CD4-positive, alpha-beta T cell (primary cell): Measurements from ENCODE around the gene IL10. TPM values are rescaled to one million over a fixed set of nuclear protein-coding genes. Genes with fewer than 3 reads are reported as not detected.
A peak's percentile ranks its signal among the peaks of the same experiment; 100 is the strongest.

Experiments used
- ATAC-seq: fragments of 200-7000 bp; cut with Tn5 transposase; one replicate; pipeline ENCODE4 v1.10.0; 2022; ENCODE audit warnings: mild to moderate bottlenecking; ENCODE audit not compliant: poor library complexity
- CTCF ChIA-PET: fragments of 350-600 bp; sonication (Branson Sonifier 250); formaldehyde crosslinking; loops from one replicate; lab custom pipeline; 2021; ENCODE audit warnings: antibody characterized with exemption, inconsistent platforms; lab: Charles Lee
- POLR2A ChIA-PET: fragments of 350-600 bp; sonication (Branson Sonifier 250); formaldehyde crosslinking; loops from one replicate; lab custom pipeline; 2021; ENCODE audit warnings: antibody characterized with exemption, inconsistent platforms; lab: Charles Lee
- DNase-seq, 14 experiments: peaks; one replicate each; pipeline ENCODE4 v3.0.0-alpha.2; 2013 to 2020; ENCODE audit warnings: mixed read lengths in 2 of 14
- H3K27ac ChIP-seq, 2 donors: one replicate each; pipeline versions ENCODE4 v1.5.1 to v1.7.0; 2013; ENCODE audit warnings: low read length in 2 of 2, low read depth in 1 of 2, mild to moderate bottlenecking in 1 of 2
- H3K27me3 ChIP-seq, 2 experiments: 1 replicate in 1 of 2; 2 replicates in 1 of 2; pipeline versions ENCODE4 v1.6.1 to v1.7.0; 2013; ENCODE audit warnings: low read length in 2 of 2, control low read depth in 1 of 2, mild to moderate bottlenecking in 1 of 2, moderate library complexity in 1 of 2; ENCODE audit not compliant: insufficient read depth in 2 of 2, control insufficient read depth in 1 of 2
- H3K36me3 ChIP-seq: one replicate; pipeline ENCODE4 v1.6.1; 2013; ENCODE audit warnings: low read length, control low read depth; ENCODE audit not compliant: insufficient read depth
- H3K4me1 ChIP-seq: one replicate; pipeline ENCODE4 v1.6.1; 2013; ENCODE audit warnings: low read length, control low read depth; ENCODE audit not compliant: insufficient read depth
- H3K4me3 ChIP-seq: one replicate; pipeline ENCODE4 v1.5.1; 2013; ENCODE audit warnings: mild to moderate bottlenecking, low read length, moderate library complexity
- H3K9me3 ChIP-seq, 2 experiments: 1 replicate in 1 of 2; 2 replicates in 1 of 2; pipeline versions ENCODE4 v1.6.1 to v1.7.0; 2013; ENCODE audit warnings: low read length in 2 of 2, mild to moderate bottlenecking in 2 of 2, control low read depth in 1 of 2, moderate library complexity in 1 of 2; ENCODE audit not compliant: control insufficient read depth in 1 of 2, insufficient read depth in 1 of 2
- H3K27ac Mint-ChIP-seq: one replicate; pipeline ENCODE4 v1.8.0; 2020; ENCODE audit warnings: mixed read lengths
- H3K27me3 Mint-ChIP-seq: one replicate; pipeline ENCODE4 v1.8.0; 2021; ENCODE audit warnings: mixed read lengths
- H3K36me3 Mint-ChIP-seq: one replicate; pipeline ENCODE4 v1.8.0; 2021; ENCODE audit warnings: low read depth, mixed read lengths
- H3K4me1 Mint-ChIP-seq: one replicate; pipeline ENCODE4 v1.8.0; 2021; ENCODE audit warnings: low read depth, mixed read lengths
- H3K4me3 Mint-ChIP-seq: one replicate; pipeline ENCODE4 v1.8.0; 2020; ENCODE audit warnings: mild to moderate bottlenecking, mixed read lengths
- H3K9me3 Mint-ChIP-seq: one replicate; pipeline ENCODE4 v1.8.0; 2020; ENCODE audit warnings: mixed read lengths
- CTCF ChIP-seq: fragments of 200-600 bp; IDR thresholded peaks from one replicate; pipeline ENCODE4 v1.8.0; 2022; ENCODE audit warnings: antibody characterized with exemption, mild to moderate bottlenecking
- intact Hi-C, 2 experiments: fragments of 100-400 bp; cut with DNase I in 1 of 2; cut with micrococcal nuclease in 1 of 2; formaldehyde crosslinking; loops; one replicate each; pipeline versions ENCODE4 v1.15.1 to v1.9.0; 2023 to 2025; cut with DNase I, micrococcal nuclease
- total RNA-seq, 174 experiments: library from RNA in 2 of 174; stranded (reverse) in 2 of 174; gene quantifications; one replicate each; pipeline ENCODE4 v1.2.3 and lab custom pipeline; 2021 to 2026

The IL10 gene
- total RNA-seq, 2 experiments from 2014 or later, result 0.27 to 0.87 TPM

DNA sequence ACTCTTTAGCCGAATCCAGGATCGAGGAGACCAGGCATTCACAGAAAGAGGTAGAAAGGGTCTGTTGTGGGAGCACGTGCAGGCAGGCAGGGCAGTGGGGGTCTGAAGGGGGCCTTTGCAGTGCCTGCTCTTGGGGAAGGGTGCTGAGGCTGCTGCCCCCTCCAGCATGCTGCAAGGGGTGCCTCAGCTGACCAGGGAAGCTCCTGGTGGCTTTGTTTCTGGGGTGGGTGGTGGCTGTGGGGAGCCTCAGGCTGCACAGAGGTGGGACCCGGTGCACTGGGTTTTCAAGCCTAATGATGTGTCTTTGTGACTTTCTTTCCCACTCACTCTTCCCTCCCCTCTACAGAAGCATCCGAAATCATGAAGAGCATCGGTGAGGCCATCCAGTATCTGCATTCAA lies 43.2 kb downstream of the IL10 start:
- Mint-ChIP-seq H3K4me3 (no peak overlapping the region), H3K27ac (peak overlapping the region; percentile 42), H3K4me1 (peaks cover 33% of the 10 kb centered on the region), H3K9me3 (no peaks in the 10 kb centered on the region), H3K27me3 (no peaks in the 10 kb centered on the region), H3K36me3 (peaks cover 57% of the 10 kb centered on the region)
- Histone ChIP-seq H3K9me3 (peaks cover 0 to 6% of the 10 kb centered on the region in 2 experiments), H3K27ac (no peak overlapping the region), H3K36me3 (peaks cover 51% of the 10 kb centered on the region), H3K4me3 (no peak overlapping the region), H3K27me3 (no peaks in the 10 kb centered on the region), H3K4me1 (peaks cover 31% of the 10 kb centered on the region)
- DNase-seq, result no peak
- CTCF ChIA-PET, result interaction anchor here (1.4 kb wide), 1 partner anchor 80 kb away, joined by 5 read pairs; no protein-coding TSS in a partner anchor
- POLR2A ChIA-PET, result no interaction called here
- TF ChIP-seq CTCF, result no peak
- intact Hi-C loops, result loop anchor here in 1 of 2 experiments (5.0 kb wide), 1 partner anchor 348 kb away; no protein-coding TSS in a partner anchor
- ATAC-seq, result no peak

- peaks cover 48% of the 10 kb centered on the region for H3K36me3 ChIP-seq
- ATAC-seq (no peak), DNase-seq (no peak)
- CTCF ChIA-PET, result no interaction called here
- Mint-ChIP-seq H3K36me3 (peaks cover 54% of the 10 kb centered on the region), H3K4me1 (peaks cover 37% of the 10 kb centered on the region), H3K9me3 (no peaks in the 10 kb centered on the region), H3K27me3 (no peaks in the 10 kb centered on the region), H3K27ac (peak overlapping the region; percentile 42), H3K4me3 (no peak overlapping the region)
- H3K4me3 ChIP-seq, result no peak overlapping the region
- H3K4me1 ChIP-seq, result peaks cover 34% of the 10 kb centered on the region
- intact Hi-C loops, result loop anchor here in 1 of 2 experiments (5.0 kb wide), 1 partner anchor 349 kb away; no protein-coding TSS in a partner anchor
- H3K27ac ChIP-seq, result no peak overlapping the region
- POLR2A ChIA-PET, result no interaction called here
- H3K27me3 ChIP-seq, result no peaks in the 10 kb centered on the region
- H3K9me3 ChIP-seq, result peaks cover 0 to 6% of the 10 kb centered on the region in 2 experiments
- TF ChIP-seq CTCF, result no peak
These were observed 43.7 kb downstream of the IL10 start for GRCh38 chr1:206728697-206728987.

- H3K9me3 ChIP-seq, result peaks cover 0 to 6% of the 10 kb centered on the region in 2 experiments
- Mint-ChIP-seq H3K4me3 (no peak overlapping the region), H3K4me1 (peaks cover 39% of the 10 kb centered on the region), H3K27ac (peak overlapping the region; percentile 42), H3K27me3 (no peaks in the 10 kb centered on the region), H3K9me3 (no peaks in the 10 kb centered on the region), H3K36me3 (peaks cover 49% of the 10 kb centered on the region)
- H3K27ac ChIP-seq, result no peak overlapping the region
- no peak for TF ChIP-seq CTCF
- H3K4me1 ChIP-seq, result peaks cover 39% of the 10 kb centered on the region
- ChIA-PET POLR2A (interaction anchor here (1.0 kb wide), 1 partner anchor 181 kb away, joined by 3 read pairs; no protein-coding TSS in a partner anchor), CTCF (no interaction called here)
- peaks cover 47% of the 10 kb centered on the region for H3K36me3 ChIP-seq
- DNase-seq, result no peak
- no peaks in the 10 kb centered on the region for H3K27me3 ChIP-seq
- ATAC-seq, result no peak
- H3K4me3 ChIP-seq, result no peak overlapping the region
- intact Hi-C loops, result loop anchor here (2.0 to 5.0 kb wide), 2 partner anchors 185 to 349 kb away; no protein-coding TSS in a partner anchor
These were observed 44.2 kb downstream of the IL10 start for GRCh38 chr1:206727981-206728696.
